BE2C (cell line): ENCODE results near the gene IL9. TPM values are rescaled to one million over a fixed set of nuclear protein-coding genes. Genes with fewer than 3 reads are reported as not detected.

Source experiments
- DNase-seq: peaks from one replicate; pipeline ENCODE4 v3.0.0-alpha.2; 2020
- H3K27me3 ChIP-seq: fragments of 250-450 bp; sonication (Bioruptor Pico); 2 replicates; pipeline ENCODE4 v1.5.1; 2020; ENCODE audit warnings: mild to moderate bottlenecking
- H3K36me3 ChIP-seq: fragments of 250-450 bp; sonication (Bioruptor Pico); 2 replicates; pipeline ENCODE4 v1.5.1; 2020; ENCODE audit warnings: mild to moderate bottlenecking
- H3K4me1 ChIP-seq: fragments of 250-450 bp; sonication (Bioruptor Pico); 2 replicates; pipeline ENCODE4 v1.5.1; 2020
- H3K4me3 ChIP-seq: 2 replicates; pipeline ENCODE4 v1.5.1; 2011; ENCODE audit warnings: low read depth, low read length
- H3K9me3 ChIP-seq: fragments of 250-450 bp; sonication (Bioruptor Pico); 2 replicates; pipeline ENCODE4 v1.5.1; 2020
- CTCF ChIP-seq: IDR thresholded peaks from 2 replicates; pipeline ENCODE4 v1.5.1; 2012; ENCODE audit warnings: mild to moderate bottlenecking, low read depth, low read length
- polyA plus RNA-seq: library from polyadenylated mRNA; unstranded; fragments of >200 nt; gene quantifications from one replicate; pipeline ENCODE4 v1.2.1, GENCODE V29; 2012; ENCODE audit warnings: low read depth, missing spikeins; ENCODE audit not compliant: insufficient read length, insufficient read depth

Gene IL9
- polyA plus RNA-seq = not detected

- Histone ChIP-seq H3K4me1 (no peaks in the 10 kb centered on the region), H3K4me3 (no peak within 1 kb of the TSS), H3K36me3 (no peaks in the 10 kb centered on the region), H3K27me3 (peaks cover 22% of the 10 kb centered on the region), H3K9me3 (no peaks in the 10 kb centered on the region)
- no peak for DNase-seq
- TF ChIP-seq CTCF = no peak
Measured at GRCh38 chr5:135895474-135896006, at the start of gene IL9. IL9 (minus strand) TSS chr5:135895841; CDS start chr5:135895816, 25 bp downstream.

DNA sequence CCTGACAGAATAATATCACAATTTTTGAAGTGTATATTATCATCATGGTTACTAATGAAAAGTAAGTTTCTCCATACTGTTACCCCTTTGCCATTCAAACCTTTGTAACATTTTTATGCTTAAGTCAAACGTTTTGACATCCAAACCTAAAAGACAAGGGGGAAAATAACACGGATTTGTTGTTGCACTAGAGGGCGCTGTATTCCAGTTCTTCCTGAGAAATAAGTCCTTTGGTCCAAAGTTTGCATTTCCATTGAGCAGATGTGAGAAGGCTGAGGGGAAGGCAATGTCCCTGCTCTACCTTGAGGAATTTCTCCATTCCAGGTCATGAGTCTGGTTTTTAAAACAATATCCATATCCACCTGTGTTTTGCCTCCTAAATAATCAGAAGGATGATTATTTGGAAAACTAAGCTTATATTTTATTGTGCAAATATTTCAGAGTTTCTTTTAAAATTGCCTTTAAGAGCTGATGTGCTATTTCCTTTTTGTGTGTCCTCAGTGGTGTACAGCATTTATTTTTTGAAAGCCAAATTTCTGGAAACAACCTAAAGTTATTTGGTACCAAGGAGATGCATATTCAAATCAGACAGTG lies 49.4 kb upstream of the IL9 start:
- H3K4me1 ChIP-seq = no peaks in the 10 kb centered on the region
- no peaks in the 10 kb centered on the region for H3K9me3 ChIP-seq
- H3K36me3 ChIP-seq = no peaks in the 10 kb centered on the region
- H3K27me3 ChIP-seq = peaks cover 12% of the 10 kb centered on the region
- peak; percentile 57 for DNase-seq
- peak; percentile 85 for TF ChIP-seq CTCF
- H3K4me3 ChIP-seq = no peak overlapping the region

- Histone ChIP-seq H3K4me1 (no peaks in the 10 kb centered on the region), H3K4me3 (no peak overlapping the region), H3K27me3 (peaks cover 15% of the 10 kb centered on the region), H3K9me3 (no peaks in the 10 kb centered on the region), H3K36me3 (no peaks in the 10 kb centered on the region)
- TF ChIP-seq CTCF = no peak
- DNase-seq = no peak
Measured at GRCh38 chr5:135944564-135944963, 48.9 kb upstream of the IL9 start.

DNA sequence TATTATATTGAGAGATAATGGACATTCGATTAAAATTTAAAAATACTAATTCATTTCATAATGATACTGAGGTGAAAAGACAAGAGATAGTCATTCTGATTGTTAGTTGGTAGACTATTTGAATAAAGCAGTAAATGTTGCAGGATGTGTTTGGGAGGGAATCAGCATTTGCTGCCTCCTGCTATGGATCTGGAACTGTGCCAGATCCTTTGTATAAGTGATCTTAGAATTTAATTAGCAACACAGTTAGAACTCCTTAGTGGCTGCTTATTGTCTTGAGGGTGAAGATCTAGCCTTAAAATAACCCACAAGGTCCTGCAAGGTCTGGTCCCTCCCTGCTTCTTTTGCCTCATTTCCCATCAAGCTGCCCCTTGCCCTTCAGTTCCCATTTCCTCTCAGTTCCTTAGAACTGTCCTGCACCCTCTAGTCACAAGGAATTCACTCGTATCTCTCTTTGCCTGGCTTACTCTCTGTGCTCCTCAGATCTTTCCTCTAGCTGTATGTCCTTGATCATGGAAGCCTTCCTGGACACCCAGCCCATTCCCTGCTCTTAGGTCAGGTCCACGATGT lies 46.6 kb upstream of the IL9 start:
- Histone ChIP-seq H3K4me3 (no peak overlapping the region), H3K4me1 (no peaks in the 10 kb centered on the region), H3K9me3 (no peaks in the 10 kb centered on the region), H3K36me3 (no peaks in the 10 kb centered on the region), H3K27me3 (peaks cover 38% of the 10 kb centered on the region)
- TF ChIP-seq CTCF = no peak
- no peak for DNase-seq

GRCh38 chr5:135941711-135942110 lies 46.1 kb upstream of the IL9 start:
- H3K36me3 ChIP-seq = no peaks in the 10 kb centered on the region
- H3K4me1 ChIP-seq = no peaks in the 10 kb centered on the region
- H3K4me3 ChIP-seq = no peak overlapping the region
- no peak for TF ChIP-seq CTCF
- no peak for DNase-seq
- no peaks in the 10 kb centered on the region for H3K9me3 ChIP-seq
- H3K27me3 ChIP-seq = peaks cover 44% of the 10 kb centered on the region

- H3K4me3 ChIP-seq = no peak overlapping the region
- no peak for TF ChIP-seq CTCF
- DNase-seq = no peak
- peaks cover 75% of the 10 kb centered on the region for H3K27me3 ChIP-seq
- no peaks in the 10 kb centered on the region for H3K4me1 ChIP-seq
- no peaks in the 10 kb centered on the region for H3K9me3 ChIP-seq
- H3K36me3 ChIP-seq = no peaks in the 10 kb centered on the region
Measured at GRCh38 chr5:135937245-135937911, 41.7 kb upstream of the IL9 start.
